Epidermal melanocyte (primary cell): ENCODE results near the gene NFE2.
"Not testable (repeated sequence)": the region's sequence is repeated elsewhere in the genome, so short reads cannot be mapped to it uniquely, and the experiment has no call there.

Experiments
- DNase-seq: peaks from one replicate; pipeline ENCODE4 v3.0.0; 2011; ENCODE audit warnings: low spot score; ENCODE audit not compliant: insufficient read length

The NFE2 gene

GRCh38 chr12:54300732-54301427 is at the start of gene NFE2:
NFE2 (minus strand) TSS chr12:54301015; CDS start chr12:54295248, 5,767 bp downstream.
- DNase-seq = no peak

GRCh38 chr12:54349679-54350078 is 48.9 kb upstream of the NFE2 start:
- no peak for DNase-seq

GRCh38 chr12:54349036-54349435 is 48.2 kb upstream of the NFE2 start:
- no peak for DNase-seq

- no peak for DNase-seq
These were observed 40.8 kb upstream of the NFE2 start for GRCh38 chr12:54341378-54342300.

- no peak for DNase-seq
These were observed 40.0 kb upstream of the NFE2 start for GRCh38 chr12:54340846-54341245.

GRCh38 chr12:54338698-54339296 is 38.0 kb upstream of the NFE2 start:
- no peak for DNase-seq

- no peak for DNase-seq
These were observed 37.2 kb upstream of the NFE2 start for GRCh38 chr12:54337854-54338650.

- no peak for DNase-seq
These were observed 36.5 kb upstream of the NFE2 start for GRCh38 chr12:54337280-54337842.

GRCh38 chr12:54333420-54334034 is 32.7 kb upstream of the NFE2 start:
- DNase-seq = no peak

GRCh38 chr12:54331461-54331860 is 30.6 kb upstream of the NFE2 start:
- peak; percentile 41 for DNase-seq

GRCh38 chr12:54330442-54330841 is 29.6 kb upstream of the NFE2 start:
- no peak for DNase-seq

- DNase-seq = no peak
These were observed 28.9 kb upstream of the NFE2 start for GRCh38 chr12:54329759-54330158.

GRCh38 chr12:54328595-54329337 is 28.0 kb upstream of the NFE2 start:
- no peak for DNase-seq

- not testable (repeated sequence) for DNase-seq
These were observed 24.8 kb upstream of the NFE2 start for GRCh38 chr12:54325442-54326109.

GRCh38 chr12:54324617-54325441 is 24.0 kb upstream of the NFE2 start, which contains the start of gene COPZ1:
COPZ1 (plus strand) TSS chr12:54325131; CDS start chr12:54325164, 33 bp downstream.
- DNase-seq = peak; percentile 96

- no peak for DNase-seq
These were observed 20.5 kb upstream of the NFE2 start for GRCh38 chr12:54321363-54321762.

GRCh38 chr12:54312309-54312708 is 11.5 kb upstream of the NFE2 start:
- DNase-seq = not testable (repeated sequence)

- no peak for DNase-seq
These were observed 10.2 kb upstream of the NFE2 start for GRCh38 chr12:54311051-54311450.
